GM23248 (cell line): ENCODE results near the gene ZNF343.

ENCODE experiments used
- EZH2 ChIP-seq: fragments of 200-600 bp; sonication (generic); IDR thresholded peaks from 2 replicates; pipeline ENCODE4 v1.6.1; 2018; ENCODE audit warnings: antibody characterized with exemption, mild to moderate bottlenecking; ENCODE audit not compliant: insufficient read depth, poor library complexity, severe bottlenecking
- EZH2phosphoT487 ChIP-seq: fragments of 200-600 bp; sonication (generic); IDR thresholded peaks from 2 replicates; pipeline ENCODE4 v1.6.1; 2018; ENCODE audit warnings: antibody characterized with exemption, moderate library complexity, mild to moderate bottlenecking, low read depth; ENCODE audit not compliant: insufficient read depth

DNA sequence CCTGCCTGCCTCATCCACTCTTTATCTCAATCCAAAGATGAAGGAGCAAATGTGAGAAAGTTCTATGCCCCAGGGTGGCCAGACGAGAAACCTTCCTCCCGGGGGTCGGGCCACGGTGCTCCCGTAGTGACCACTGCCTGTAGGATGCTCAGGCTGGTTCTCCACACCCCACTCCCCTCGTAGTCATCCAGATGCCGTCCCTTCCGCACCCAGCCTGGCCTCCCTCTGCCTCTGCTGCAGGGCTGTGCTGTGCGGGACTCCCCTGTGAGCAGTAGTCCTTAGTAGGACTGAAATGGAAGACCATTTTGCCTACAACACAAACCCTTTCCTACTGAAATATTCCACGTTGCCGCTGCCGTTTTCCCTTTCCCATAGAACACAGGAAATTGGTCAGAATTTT, 29.6 kb upstream of the ZNF343 start:
- TF ChIP-seq EZH2 (no peak), EZH2phosphoT487 (no peak)
